Kasumi-1 (cell line): ENCODE results near the gene HMGB2.

Experiments used
- DNase-seq, 2 experiments: peaks; one replicate each; lab custom pipeline; 2025; lab: John Stamatoyannopoulos, UW

The HMGB2 gene

DNA sequence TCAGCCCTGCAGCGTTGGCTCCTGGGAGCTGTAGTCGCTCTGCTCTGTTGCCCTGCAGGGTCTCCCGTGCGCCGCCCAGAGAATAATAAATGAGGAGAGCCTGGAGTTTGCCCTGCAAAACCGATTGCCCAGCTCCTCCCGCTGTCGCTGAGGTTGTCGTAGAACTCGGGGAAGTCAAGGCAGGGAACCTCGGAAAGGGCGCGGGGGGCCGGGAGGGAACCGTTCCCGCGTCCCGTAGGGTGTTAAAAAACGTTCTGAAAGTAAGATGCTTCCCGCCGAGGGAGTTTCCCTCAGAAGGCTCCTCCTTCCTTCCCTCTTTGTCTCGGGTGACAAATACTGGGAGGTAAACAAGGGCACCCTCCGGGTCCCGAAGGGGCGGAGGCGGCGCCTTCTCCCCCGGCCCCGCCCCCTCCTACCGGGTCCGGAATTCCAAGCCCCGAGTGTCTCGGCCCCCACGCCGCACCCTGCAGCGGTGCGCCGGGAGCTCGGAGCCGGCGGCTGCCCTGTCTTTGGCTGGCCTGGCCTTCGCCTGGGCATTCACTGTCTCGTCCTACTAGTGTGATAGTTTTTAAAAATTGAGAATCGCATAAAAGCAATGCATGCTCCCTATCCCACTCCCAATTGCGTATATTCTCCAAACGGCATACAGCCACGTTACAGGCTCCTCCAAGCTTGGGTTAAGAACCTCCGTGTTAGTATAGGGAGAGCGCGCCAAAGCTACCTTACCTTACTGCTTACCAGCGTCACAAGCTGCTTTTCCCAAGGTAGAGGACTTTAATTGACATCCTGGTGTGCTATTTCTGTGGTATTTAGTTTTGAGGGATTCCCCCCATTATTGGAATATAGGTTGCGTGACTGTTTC, 964 bp upstream of the HMGB2 start:
- peak; percentile 88 to 90 for DNase-seq

DNA sequence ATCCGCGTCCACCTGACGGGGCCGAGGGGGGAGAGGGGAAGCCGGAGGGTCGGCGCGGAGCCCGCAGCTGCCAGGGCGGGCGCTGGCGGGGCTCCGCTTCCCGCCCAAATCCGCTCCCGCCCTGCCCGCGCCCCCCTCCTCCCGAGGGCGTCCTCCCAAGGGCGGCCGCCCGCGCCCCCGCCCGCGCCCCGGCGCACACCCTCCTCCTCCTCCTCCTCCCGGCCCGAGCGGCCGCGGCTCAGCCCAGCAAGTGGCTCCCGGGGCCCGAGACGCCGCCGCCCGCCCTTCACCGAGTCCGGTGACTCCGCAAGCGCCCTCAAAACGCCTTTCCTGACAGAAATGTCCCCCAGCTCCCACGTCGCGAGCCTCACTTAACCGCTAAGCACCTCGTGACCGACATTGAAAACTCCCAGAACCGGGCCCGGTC, 487 bp downstream of the HMGB2 start:
- no peak for DNase-seq

DNA sequence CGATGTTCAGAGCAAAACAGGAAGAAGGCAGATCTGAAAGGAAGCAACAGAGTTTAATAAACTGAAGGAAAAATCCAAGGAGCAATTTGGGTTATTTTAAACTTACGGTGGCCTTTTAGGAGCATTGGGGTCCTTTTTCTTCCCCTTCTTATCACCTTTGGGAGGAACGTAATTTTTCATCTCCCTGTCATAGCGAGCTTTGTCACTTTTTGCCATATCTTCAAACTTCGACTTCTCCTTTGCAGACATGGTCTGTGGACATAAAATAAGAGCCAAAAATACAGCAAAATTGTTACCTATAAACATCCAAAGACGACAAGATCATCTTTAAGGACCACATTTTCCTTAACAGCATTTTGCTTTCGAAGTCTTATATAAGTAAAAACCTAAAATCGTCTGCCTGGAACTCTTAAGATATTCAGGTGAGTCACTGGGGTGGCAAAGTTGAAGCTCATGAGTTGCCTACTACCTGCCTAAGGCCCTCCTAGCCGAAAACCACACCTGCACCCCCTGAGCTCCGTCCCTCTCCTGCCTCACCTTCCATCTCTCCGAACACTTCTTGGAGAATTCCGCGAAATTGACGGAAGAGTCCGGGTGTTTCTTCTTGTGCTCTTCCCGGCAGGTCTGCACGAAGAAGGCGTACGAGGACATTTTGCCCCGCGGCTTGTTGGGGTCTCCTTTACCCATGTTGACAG, 1.0 kb downstream of the HMGB2 start:
- DNase-seq = peak; percentile 25 to 33

DNA sequence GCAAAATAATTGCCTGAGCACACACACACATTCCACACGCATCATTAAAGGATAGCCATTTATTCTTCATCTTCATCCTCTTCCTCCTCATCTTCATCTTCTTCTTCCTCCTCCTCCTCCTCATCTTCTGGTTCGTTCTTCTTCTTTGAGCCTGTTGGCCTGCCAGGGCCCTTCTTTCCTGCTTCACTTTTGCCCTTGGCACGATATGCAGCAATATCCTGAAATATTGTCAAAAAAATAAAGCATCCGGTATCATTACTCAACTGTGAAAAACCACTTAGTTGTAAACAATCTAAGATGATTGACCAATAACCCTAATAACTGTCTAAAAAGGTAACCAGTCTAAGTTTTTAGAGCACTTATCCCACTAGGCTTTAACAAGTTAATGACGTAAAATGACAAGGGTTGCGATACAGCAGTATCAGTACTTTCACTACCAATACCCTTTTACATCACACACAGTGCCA, 2.1 kb downstream of the HMGB2 start:
- DNase-seq = peak in 1 of 2 experiments; percentile 29

DNA sequence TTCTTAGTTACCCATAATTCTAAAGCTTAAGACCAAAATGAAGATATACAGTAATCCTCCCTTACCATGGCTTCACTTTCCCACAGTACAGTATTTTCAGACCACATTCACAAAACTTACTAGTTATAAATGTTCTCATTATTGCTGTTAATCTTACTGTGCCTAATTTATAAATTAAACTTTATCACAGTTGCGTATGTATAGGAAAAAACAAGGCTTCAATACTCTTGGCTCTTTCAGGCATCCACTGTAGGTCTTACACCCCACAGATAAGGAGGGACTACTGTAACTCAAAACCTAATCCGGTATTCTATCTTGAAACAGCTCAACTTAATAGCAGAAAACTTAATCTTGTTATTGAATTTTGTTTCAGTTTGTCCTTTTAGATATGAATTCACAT, 3.6 kb downstream of the HMGB2 start:
- DNase-seq = peak in 1 of 2 experiments; percentile 10

DNA sequence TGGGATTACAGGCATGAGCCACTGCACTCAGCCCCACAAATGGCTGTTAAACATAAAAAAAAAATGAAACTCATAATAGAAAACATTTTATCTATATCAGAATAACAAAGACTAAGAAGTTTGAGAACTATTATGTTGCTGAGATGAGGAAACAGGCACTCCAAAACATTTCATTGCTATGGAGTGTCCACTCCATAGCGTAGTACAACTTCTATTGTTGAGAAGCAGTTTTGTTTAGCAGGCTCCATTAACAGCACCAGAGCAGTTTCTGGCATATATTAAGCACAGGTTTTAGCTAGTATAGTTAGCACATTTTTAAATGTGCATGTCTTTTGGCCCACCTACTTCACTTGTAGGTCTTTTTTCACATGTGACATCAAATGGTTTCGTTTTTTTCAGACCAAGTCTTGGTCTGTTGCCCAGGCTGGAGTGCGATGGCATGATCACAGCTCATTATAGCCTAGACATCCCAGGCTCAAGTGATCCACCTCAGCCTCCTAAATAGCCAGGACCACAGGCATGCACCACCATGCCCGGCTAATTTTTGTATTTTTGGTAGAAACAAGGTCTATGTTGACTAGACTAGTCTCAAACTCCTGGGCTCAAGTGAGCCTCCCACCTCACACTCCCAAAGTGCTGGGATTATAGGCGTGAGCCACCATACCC, 5.8 kb downstream of the HMGB2 start:
- no peak for DNase-seq

DNA sequence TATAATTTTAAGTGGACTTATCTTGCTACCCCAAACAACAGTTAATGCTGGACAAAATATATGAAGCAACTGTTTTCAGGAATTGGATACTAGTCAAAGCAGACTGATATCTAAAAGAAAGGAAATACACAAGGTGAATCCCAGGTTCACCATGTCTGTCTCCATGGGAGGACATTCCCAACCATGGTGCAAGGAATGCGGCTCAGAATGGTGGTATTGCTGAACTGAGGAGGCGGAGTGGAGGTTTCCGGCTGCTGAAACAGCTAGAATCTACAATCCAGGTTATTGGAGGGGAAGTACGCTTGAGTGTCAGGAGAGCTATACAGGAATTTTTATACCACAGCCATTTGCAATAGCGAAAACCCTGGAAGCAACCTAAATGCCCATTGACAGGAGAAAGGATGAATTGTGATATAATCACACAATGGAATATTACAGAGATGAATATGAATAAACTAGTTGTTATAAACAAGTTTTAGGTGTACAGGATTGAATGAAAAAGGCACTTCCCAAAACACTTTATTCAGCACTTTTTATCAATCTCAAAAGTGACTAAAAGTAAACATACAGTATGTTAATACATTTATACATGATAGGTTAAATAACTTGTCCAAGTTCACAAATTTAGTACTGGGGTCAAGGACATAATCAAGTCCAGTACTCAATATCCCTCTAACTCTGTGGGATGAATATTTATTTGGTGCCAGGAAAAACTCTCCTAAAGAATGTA, 9.0 kb downstream of the HMGB2 start:
- DNase-seq = no peak

DNA sequence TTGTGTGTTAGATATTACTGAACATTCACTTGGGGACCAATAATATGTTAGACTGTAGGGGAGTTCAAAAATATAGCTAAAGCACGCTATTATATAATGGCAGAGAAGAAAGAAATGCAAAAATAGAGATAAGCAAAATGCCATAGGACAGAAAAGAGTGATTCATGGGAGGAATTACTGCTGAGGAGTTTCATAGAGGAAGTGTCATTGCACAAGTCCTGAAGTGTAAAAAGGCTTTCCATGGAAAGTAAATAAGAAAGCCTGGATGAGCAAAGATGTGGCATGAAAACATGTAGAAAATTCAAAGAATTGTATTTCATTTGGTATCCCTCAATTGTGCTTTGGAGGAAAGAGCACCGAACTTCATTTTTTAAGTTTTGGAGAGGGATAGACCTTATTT, 14.5 kb downstream of the HMGB2 start:
- DNase-seq = peak; percentile 15 to 21

DNA sequence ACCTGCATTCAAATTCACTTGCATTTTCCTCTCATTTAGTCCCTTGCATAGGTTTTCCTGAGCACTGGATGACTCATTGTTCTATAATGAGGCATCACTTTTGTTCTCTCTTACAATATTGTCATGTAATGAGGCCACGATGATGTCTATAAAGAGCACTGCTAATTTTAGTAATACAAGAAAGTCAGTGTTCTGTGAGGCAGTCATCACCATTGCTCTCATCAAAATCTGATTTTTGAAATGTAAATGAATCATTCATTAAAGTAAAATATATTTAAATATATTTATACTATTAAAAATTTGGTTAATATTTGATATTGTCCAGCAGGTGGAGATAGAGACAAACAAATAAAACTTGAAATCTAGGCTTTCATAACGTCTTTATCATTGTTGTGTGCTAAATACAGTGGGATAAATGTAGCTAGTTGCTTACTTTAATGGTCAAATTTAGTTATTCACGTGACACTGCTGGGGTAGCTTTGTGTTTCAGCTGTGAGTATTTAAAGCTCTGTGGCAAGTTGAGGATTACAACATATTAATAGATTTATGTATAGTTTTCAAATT, 15.4 kb downstream of the HMGB2 start:
- DNase-seq = peak; percentile 44 to 61

DNA sequence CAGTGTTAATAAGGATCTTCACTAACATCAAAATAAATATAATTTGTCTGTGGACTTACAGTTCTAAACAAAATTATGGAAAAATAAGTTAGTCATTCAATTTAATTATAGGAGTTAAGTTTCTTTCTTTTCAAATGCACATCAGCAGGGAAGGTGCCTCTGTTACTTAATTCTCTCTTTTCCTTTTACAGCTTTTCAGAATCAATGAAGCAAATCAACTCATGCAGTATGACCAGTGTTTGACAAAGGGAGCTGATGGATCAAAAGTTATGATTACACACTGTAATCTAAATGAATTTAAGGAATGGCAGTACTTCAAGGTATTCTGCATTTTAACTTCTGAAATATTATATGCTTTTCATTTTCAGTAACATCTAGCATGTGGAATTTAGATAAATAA, 15.9 kb downstream of the HMGB2 start:
- no peak for DNase-seq

DNA sequence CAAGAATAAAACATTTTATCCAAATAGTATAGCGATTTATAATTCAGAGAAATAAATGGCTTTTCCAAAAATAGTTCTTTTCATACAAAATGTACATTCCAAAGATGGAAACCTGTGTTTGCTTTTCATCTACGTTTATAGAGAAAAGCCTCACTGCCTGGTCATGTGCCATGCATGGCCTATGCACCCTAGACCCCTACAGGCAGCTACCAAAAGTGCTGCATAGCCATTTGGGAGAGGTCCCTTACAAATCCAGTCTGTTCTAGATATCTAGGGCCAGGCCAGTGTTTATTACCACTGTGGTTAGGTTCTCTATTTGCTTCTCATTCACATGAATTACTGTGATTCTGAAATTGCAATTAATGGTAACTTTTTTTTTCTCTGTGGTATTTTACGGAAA, 17.2 kb downstream of the HMGB2 start:
- peak; percentile 63 to 73 for DNase-seq

DNA sequence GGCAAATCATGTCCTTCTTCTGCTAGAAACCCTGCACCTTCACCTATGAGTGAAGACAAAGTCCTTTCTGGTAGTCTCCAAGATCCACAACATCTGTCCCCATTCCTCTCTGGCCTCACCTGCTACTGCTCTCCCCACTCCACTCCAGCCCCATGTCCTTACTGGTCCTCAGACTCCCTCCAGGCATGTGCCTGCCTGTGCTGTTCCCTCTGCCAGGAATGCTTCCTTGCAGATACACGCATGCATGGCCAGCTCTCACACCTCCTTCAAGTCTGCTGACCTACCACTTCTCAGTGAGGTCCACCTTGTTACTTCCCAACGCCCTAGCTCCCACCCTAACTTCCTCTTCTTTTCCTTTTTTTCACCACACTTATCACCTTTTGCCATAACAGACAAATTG, 18.1 kb downstream of the HMGB2 start:
- no peak for DNase-seq

DNA sequence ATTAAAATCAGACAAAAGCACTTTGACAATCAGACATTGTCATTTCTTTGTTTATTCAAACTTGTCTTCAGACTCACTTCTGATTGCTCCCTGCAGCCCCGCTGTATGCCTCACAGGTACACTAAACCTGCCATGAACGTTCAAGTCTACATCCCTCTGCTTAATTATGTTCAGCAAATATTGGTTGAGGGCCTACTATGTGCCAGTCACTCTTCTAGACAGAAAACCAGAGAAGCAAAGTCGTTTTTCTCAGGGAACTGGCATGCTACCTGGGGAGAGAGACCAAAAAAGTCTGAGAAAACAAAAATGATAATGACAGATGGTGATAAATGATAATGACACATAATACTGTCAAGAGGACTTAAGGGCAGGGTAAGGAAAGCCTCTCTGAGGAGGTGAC, 19.4 kb downstream of the HMGB2 start:
- no peak for DNase-seq

DNA sequence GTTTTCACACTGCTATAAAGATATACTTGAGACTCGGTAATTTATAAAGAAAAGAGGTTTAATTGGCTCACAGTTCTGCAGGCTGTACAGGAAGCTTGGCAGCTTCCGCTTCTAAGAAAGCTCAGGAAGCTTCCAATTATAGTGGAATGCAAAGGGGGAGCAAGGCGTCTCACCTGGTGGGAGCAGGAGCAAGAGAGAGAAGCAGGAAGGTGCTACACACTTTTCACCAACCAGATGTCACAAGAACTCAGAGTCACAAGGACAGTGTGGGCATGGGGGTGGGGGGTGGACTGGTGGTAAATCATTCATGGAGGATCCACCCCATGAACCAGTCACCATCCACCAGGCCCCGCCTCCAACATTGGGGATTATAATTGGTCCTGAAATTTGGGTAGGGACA, 22.8 kb downstream of the HMGB2 start:
- no peak for DNase-seq

DNA sequence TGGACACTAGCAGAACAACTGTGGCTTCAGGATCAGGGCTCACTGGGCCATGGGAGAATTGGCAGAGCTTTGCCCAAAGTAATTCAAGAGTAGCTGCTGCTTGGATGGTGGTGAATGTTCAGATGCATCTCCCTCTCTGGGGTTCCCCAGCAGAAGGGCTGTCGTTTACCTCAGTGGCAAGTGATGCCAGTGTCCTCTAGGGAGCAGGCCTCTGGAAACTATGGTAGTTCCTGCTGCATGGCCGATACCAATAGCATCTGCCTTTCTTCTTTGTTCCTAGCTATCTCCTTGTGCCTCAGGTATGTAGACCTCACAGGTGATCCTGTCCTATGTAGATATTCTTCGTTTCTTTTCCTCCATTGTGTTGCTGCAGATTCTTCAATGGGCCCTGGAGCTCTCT, 26.4 kb downstream of the HMGB2 start:
- no peak for DNase-seq

DNA sequence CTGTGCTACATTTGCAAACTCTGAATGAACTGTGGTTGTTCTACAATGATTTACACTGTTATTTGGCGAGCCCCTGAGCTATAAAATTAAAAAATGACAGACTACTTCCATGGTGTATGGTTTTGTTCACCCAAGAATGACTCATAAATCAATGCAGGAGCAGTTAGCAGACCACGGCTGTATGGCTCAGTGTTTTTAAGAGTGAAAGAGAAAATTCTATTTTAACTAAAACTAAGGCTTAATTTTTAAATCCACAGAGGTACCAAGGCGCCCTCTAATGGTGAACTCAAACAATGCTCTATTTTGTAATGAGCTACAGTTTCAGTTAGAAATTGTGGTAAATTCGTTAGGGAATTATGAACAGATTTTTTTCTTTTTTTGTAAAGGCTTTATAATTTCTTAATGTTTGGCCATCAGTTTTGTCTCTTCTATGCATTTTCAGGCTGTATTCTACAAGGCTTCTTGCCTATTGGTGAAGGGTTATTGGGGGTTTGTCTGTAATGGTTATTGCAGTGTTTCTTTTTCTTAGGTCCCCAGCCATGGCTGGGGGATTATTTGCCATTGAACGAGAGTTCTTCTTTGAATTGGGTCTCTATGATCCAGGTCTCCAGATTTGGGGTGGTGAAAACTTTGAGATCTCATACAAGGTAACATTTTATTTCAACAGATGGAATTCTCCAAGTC, 32.5 kb downstream of the HMGB2 start:
- peak; percentile 54 to 66 for DNase-seq

DNA sequence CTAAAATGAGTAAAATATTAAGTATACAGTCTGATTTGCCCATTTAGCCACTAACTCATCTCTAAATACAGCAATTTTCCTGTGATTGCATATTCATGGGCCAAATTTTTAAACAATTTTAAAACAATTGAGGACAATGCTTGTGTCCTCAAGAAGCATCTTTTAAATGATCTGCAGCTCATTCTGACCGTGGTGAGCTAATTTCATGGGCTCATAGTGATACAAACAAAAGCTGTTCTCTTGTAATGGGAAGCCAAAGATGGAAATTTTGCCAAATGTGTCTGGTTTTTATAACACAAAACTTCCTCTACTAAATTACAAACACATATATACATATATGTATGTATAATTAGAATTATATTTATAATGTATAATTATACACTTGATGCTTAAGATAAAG, 39.7 kb downstream of the HMGB2 start:
- no peak for DNase-seq

DNA sequence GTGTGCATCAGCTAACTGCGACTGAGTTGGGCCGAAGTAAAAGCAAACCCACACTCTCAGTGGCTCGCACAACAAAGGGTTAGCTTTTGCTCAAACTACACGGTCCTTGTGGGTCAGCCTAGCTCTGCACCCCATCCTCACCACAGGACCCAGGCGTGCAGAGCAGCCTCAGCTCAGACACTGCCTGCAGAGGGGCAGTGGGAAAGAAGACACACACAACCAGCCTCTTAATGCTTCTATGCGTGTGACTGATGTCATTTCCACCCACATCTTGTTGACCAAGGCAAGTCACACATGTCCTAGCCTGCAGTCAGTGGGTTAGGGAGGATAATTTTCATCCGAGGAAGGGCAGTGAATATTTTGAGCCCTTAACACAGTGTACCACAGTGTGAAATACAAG, 40.5 kb downstream of the HMGB2 start:
- DNase-seq = no peak

DNA sequence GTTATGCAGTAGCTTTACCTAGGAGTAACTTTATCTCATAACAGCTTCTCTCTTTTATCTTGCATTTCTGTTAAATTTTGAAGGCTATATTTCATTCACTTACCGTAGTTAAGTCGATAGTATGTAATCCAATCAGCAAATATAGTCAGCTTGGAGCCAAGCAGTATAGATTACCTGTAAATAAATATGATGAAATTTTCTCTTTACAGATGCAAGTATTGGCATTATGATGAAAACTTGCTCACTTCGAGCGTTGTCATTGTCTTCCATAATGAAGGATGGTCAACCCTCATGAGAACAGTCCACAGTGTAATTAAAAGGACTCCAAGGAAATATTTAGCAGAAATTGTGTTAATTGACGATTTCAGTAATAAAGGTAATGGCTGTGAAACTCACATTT, 42.3 kb downstream of the HMGB2 start:
- DNase-seq = no peak

DNA sequence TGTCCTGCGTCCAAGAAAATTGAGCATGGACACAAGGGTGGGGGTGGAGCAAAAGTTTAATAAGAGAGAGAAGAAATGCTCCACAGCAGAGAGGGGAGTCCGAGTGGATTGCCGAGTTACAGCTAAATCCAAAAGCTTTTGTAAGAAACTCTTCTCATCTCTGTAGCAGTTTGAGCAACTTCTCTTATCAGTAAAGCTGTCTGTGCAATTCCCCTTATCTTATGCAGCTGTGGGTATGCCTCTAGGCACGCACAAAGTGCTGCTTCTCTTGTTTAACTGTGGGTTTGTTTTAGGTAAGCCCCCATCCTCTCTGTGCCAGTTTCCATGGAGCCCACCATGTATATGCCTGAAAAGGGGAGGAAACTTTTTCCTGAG, 44.8 kb downstream of the HMGB2 start:
- DNase-seq = no peak

DNA sequence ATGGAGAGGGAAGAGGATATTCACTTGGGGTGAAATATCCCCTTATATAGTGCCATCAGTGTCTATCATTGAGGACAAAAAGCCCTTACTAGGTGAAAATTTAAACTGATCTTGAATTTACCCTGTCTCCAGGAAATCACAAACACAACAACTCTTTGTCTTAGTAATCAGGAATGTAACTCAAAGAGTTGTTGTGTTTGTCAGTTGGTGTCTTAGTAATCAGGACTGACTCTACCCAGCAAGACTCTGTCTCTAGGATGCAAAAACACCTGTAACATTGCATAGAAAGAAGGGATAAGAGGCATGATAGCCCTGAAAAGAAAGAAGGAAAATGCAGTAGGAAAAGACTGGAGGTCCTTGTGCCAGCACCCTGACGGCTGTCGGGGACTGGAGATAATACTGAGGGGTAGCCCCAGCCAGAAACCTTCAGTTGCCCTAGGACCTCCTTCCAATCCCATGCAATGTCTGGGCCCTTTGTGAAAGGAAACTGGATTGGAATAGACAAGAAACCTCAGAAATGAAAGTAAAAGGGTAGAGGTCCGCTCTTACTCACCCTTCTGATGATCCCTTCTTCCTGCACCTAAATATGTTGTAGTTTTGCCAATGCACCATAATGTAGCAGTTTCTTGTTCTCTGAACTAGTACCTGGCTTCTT, 45.3 kb downstream of the HMGB2 start:
- DNase-seq = no peak
